Dermis microvascular lymphatic vessel endothelial cell (primary cell): Measurements from ENCODE around the gene ZNF263. TPM values are rescaled to one million over a fixed set of nuclear protein-coding genes. Genes with fewer than 3 reads are reported as not detected.

Experiments
- DNase-seq, 2 donors: peaks; one replicate each; pipeline versions ENCODE4 v3.0.0 to v3.0.0-alpha.2; 2010; ENCODE audit warnings: low read depth in 2 of 2
- total RNA-seq: library from RNA; depleted of rRNA; stranded (reverse); fragments of >200 nt; gene quantifications from 2 replicates; pipeline ENCODE4 v1.2.1, GENCODE V29; 2014

The ZNF263 gene
- total RNA-seq, 1 donor from 2014 or later: 31.2 TPM

GRCh38 chr16:3317315-3317999 is 34.2 kb downstream of the ZNF263 start:
- DNase-seq: peak in 1 of 2 donors; percentile 13

- no peak for DNase-seq
These were observed 38.5 kb downstream of the ZNF263 start for GRCh38 chr16:3321816-3322215.

- DNase-seq: no peak
These were observed 44.2 kb downstream of the ZNF263 start for GRCh38 chr16:3327514-3327913.

- no peak for DNase-seq
These were observed 44.8 kb downstream of the ZNF263 start for GRCh38 chr16:3328104-3328503.

- DNase-seq: no peak
These were observed 45.4 kb downstream of the ZNF263 start for GRCh38 chr16:3328643-3329042.

Other genes starting within 250 kb of the ZNF263 start
- gene BICDL2, start 246.5 kb upstream of the ZNF263 start, total RNA-seq: not detected in 2 replicates
- under 0.01 and 0.13 TPM in 2 replicates for gene MMP25, start 236.9 kb upstream of the ZNF263 start, total RNA-seq
- gene IL32, start 217.9 kb upstream of the ZNF263 start, total RNA-seq: 52.0 and 53.5 TPM in 2 replicates
- gene ZSCAN10, start 184.2 kb upstream of the ZNF263 start, total RNA-seq: not detected in 2 replicates
- 14.9 and 17.2 TPM in 2 replicates for gene ZNF205, start 170.9 kb upstream of the ZNF263 start, total RNA-seq
- gene ZNF213, start 148.5 kb upstream of the ZNF263 start, total RNA-seq: 2.8 and 5.4 TPM in 2 replicates
- not detected in 2 replicates for gene OR1F1, start 95.3 kb upstream of the ZNF263 start, total RNA-seq
- gene ZNF200, start 48.3 kb upstream of the ZNF263 start, total RNA-seq: 8.2 and 9.4 TPM in 2 replicates
- under 0.01 TPM in 1 of 2 replicates, not detected in the other for gene MEFV, start 26.9 kb upstream of the ZNF263 start, total RNA-seq
- 2.8 and 2.9 TPM in 2 replicates for gene TIGD7, start 21.9 kb downstream of the ZNF263 start, total RNA-seq
- gene ZNF75A, start 22.0 kb downstream of the ZNF263 start, total RNA-seq: 10.1 and 13.7 TPM in 2 replicates
- gene OR2C1, start 72.4 kb downstream of the ZNF263 start, total RNA-seq: under 0.01 TPM in 1 of 2 replicates, not detected in the other
- gene ZSCAN32, start 117.5 kb downstream of the ZNF263 start, total RNA-seq: 7.4 and 10.9 TPM in 2 replicates
- gene ZNF174, start 117.7 kb downstream of the ZNF263 start, total RNA-seq: 5.0 and 7.1 TPM in 2 replicates
- gene ZNF597, start 160.0 kb downstream of the ZNF263 start, total RNA-seq: 1.5 and 2.5 TPM in 2 replicates
- gene NAA60, start 160.2 kb downstream of the ZNF263 start, total RNA-seq: 6.8 and 15.4 TPM in 2 replicates
- not detected in 2 replicates for gene C16orf90, start 212.0 kb downstream of the ZNF263 start, total RNA-seq
- 6.4 and 7.6 TPM in 2 replicates for gene CLUAP1, start 217.5 kb downstream of the ZNF263 start, total RNA-seq